GM10266 (cell line): ENCODE data around the gene PTPRM.

Experiments
- DNase-seq: peaks from one replicate; pipeline ENCODE4 v3.0.0; 2012; ENCODE audit errors: extremely low spot score
- CTCF ChIP-seq: IDR thresholded peaks from 2 replicates; pipeline ENCODE4 v1.5.1; 2012; ENCODE audit warnings: mild to moderate bottlenecking, low read depth; ENCODE audit not compliant: control insufficient read depth, insufficient read depth; ENCODE audit errors: missing control alignments

Gene PTPRM

GRCh38 chr18:8455661-8456614 lies 888.8 kb downstream of the PTPRM start:
- DNase-seq, result no peak
- no peak for TF ChIP-seq CTCF
